HepG2 (cell line): Measurements from ENCODE around the gene CCNL1. TPM values are rescaled to one million over a fixed set of nuclear protein-coding genes. Genes with fewer than 3 reads are reported as not detected.
A peak's percentile ranks its signal among the peaks of the same experiment; 100 is the strongest.

Experiments
- BCL6 ChIP-seq: IDR thresholded peaks from 2 replicates; pipeline ENCODE4 v1.6.1; 2016; ENCODE audit warnings: missing genetic modification reagents, missing compliant biosample characterization
- CENPX ChIP-seq: sonication (generic); formaldehyde crosslinking; IDR thresholded peaks from 2 replicates; pipeline ENCODE4 v1.9.0; 2021; ENCODE audit warnings: mild to moderate bottlenecking, missing genetic modification reagents, moderate library complexity
- EP300 ChIP-seq, 3 experiments: sonication (generic) in 1 of 3; formaldehyde crosslinking in 1 of 3; IDR thresholded peaks; 2 replicates each; pipeline versions ENCODE4 v1.5.1 to v1.6.1; 2011 to 2020; ENCODE audit warnings: low read depth in 2 of 3, low read length in 2 of 3, borderline replicate concordance in 1 of 3, improper control_type of control experiment in 1 of 3, mild to moderate bottlenecking in 1 of 3, missing genetic modification reagents in 1 of 3, moderate library complexity in 1 of 3
- FOXJ3 ChIP-seq: sonication (generic); formaldehyde crosslinking; IDR thresholded peaks from 2 replicates; pipeline ENCODE4 v1.4.0; 2020; ENCODE audit warnings: missing genetic modification reagents, mild to moderate bottlenecking, borderline replicate concordance
- GABPA ChIP-seq, 2 experiments: IDR thresholded peaks; 2 replicates each; pipeline ENCODE4 v1.6.1; 2011 to 2016; ENCODE audit warnings: low read depth in 2 of 2, low read length in 1 of 2, missing biosample characterization in 1 of 2, missing genetic modification characterization in 1 of 2
- HNF4A ChIP-seq: sonication (generic); formaldehyde crosslinking; IDR thresholded peaks from 2 replicates; pipeline ENCODE4 v1.4.0; 2020; ENCODE audit warnings: missing genetic modification reagents
- JARID2 ChIP-seq: sonication (generic); formaldehyde crosslinking; IDR thresholded peaks from 2 replicates; pipeline ENCODE4 v1.8.1; 2023; ENCODE audit warnings: missing genetic modification reagents, inconsistent platforms; ENCODE audit not compliant: insufficient replicate concordance
- KDM5A ChIP-seq: fragments of 200-600 bp; sonication (generic); IDR thresholded peaks from 2 replicates; pipeline ENCODE4 v1.7.0; 2018; ENCODE audit warnings: antibody characterized with exemption, mild to moderate bottlenecking, low read length, borderline replicate concordance
- MLLT10 ChIP-seq: sonication (generic); formaldehyde crosslinking; IDR thresholded peaks from 2 replicates; pipeline ENCODE4 v1.4.0; 2020; ENCODE audit warnings: missing genetic modification reagents
- NCOA2 ChIP-seq: sonication (generic); formaldehyde crosslinking; IDR thresholded peaks from 2 replicates; pipeline ENCODE4 v1.8.0; 2022; ENCODE audit warnings: inconsistent platforms
- NKX3-1 ChIP-seq: sonication (generic); formaldehyde crosslinking; IDR thresholded peaks from 2 replicates; pipeline ENCODE4 v1.5.0; 2020; ENCODE audit warnings: missing genetic modification reagents
- NR2F1 ChIP-seq, 2 experiments: fragments of 450-650 bp in 1 of 2; formaldehyde crosslinking in 1 of 2; IDR thresholded peaks; 2 replicates each; pipeline versions ENCODE4 v1.5.0 to v1.6.1; 2016 to 2020; ENCODE audit warnings: mild to moderate bottlenecking in 1 of 2, missing compliant biosample characterization in 1 of 2, missing genetic modification reagents in 1 of 2, moderate library complexity in 1 of 2
- PPARG ChIP-seq: conservative IDR thresholded peaks from 2 replicates; pipeline ENCODE4 v1.6.1; 2016; ENCODE audit warnings: missing biosample characterization, missing genetic modification reagents
- RBFOX2 ChIP-seq: fragments of 200-400 bp; formaldehyde crosslinking; IDR thresholded peaks from 2 replicates; pipeline ENCODE4 v1.6.1; 2017; ENCODE audit warnings: low read depth, mild to moderate bottlenecking, low read length
- RFX5 ChIP-seq: IDR thresholded peaks from 2 replicates; pipeline ENCODE4 v1.6.1; 2011; ENCODE audit warnings: low read depth, low read length, improper control_type of control experiment
- SRF ChIP-seq: IDR thresholded peaks from 2 replicates; pipeline ENCODE4 v1.6.1; 2011; ENCODE audit warnings: mild to moderate bottlenecking, low read depth, low read length, moderate library complexity
- ZNF589 ChIP-seq: sonication (generic); formaldehyde crosslinking; conservative IDR thresholded peaks from 2 replicates; pipeline ENCODE4 v1.8.0; 2022; ENCODE audit warnings: mild to moderate bottlenecking, moderate library complexity, missing genetic modification reagents
- ZNF652 ChIP-seq: IDR thresholded peaks from 2 replicates; pipeline ENCODE4 v1.6.1; 2016; ENCODE audit warnings: low read depth, borderline replicate concordance
- ZNF761 ChIP-seq: sonication (generic); formaldehyde crosslinking; conservative IDR thresholded peaks from 2 replicates; pipeline ENCODE4 v1.4.0; 2020; ENCODE audit warnings: mild to moderate bottlenecking, missing genetic modification reagents
- polyA plus RNA-seq, 8 experiments: library from polyadenylated mRNA; depleted of rRNA in 3 of 8; stranded (reverse) in 7 of 8; unstranded in 1 of 8; fragments of >200 nt; fragmentation: Illumina TruSeq in 4 of 8; extraction: Trizol in 4 of 8; gene quantifications; 2 replicates each; pipeline versions ENCODE4 v1.2.1 to v1.2.3, GENCODE V29; 2011 to 2016; ENCODE audit warnings: low read depth in 4 of 8, missing spikeins in 1 of 8, mixed read lengths in 1 of 8; ENCODE audit not compliant: insufficient read depth in 1 of 8
- total RNA-seq, 5 experiments: library from RNA; depleted of rRNA; stranded (reverse); fragments of >200 nt; fragmentation: Illumina TruSeq; extraction: Trizol; gene quantifications; 2 replicates each; pipeline ENCODE4 v1.2.3, GENCODE V29; 2016; ENCODE audit warnings: low read depth in 1 of 5
- TF ChIP-seq, protein P1 (sequence below): IDR thresholded peaks from 2 replicates; pipeline ENCODE4 v1.6.1; 2016; ENCODE audit warnings: low read depth
- TF ChIP-seq, protein P2 (sequence below): sonication (generic); formaldehyde crosslinking; IDR thresholded peaks from 2 replicates; pipeline ENCODE4 v1.4.0; 2020; ENCODE audit warnings: missing genetic modification reagents, borderline replicate concordance
- TF ChIP-seq, protein P3 (sequence below): sonication (generic); formaldehyde crosslinking; IDR thresholded peaks from 2 replicates; pipeline ENCODE4 v1.4.0; 2020; ENCODE audit warnings: missing genetic modification reagents, borderline replicate concordance

Gene CCNL1
- total and polyA plus RNA-seq, 2 of the 13 experiments (the other 11 are each of a cell fraction or from before 2014, with no cell fraction given), result 151 to 303 TPM

DNA sequence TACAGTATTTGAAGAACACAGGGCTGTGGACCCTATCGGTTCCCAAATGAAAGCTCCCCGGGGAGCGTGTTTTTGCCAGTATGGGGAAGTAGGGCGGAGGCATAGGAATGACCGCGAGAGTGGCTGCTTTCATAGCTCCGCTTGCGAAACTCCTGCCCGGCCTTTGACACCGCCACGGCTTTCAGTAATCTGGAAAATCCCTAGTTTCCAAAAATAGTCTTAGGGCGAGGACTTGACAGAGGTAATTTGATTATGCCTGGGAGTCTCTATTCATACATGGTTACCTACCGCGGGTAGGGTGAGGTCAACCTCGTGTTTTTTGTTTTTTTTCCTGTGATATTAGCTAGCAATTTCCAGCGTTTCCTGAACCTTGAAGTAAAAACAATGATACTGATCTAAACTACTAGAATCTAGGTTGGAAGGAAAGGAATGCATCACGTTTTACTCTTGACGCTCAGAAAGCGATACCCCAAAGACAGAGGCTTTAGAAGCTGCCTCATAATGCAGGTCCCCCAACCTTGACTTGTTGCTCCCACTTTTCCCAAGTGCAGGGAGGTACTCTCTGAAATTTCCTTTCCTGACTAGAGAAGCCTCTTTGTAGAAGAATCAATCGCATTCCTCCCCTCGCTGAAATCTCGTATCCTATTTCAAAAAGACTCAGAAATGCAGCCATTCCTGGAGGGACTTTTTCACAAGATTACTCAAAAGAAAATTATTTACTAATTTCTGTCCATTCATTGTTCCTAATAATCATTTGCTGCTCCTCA is 894 bp upstream of the CCNL1 start (continued):
- TF ChIP-seq ZNF761 (CRISPR knock-in tag) (0 out of 2 replicates have a peak, but pooled peaks have one; percentile 14), KDM5A (peak; percentile 41; the same call in 1 of the 2 replicates), RFX5 (no peak), ZNF652 (CRISPR knock-in tag) (no peak), MLLT10 (CRISPR knock-in tag) (no peak), PPARG (CRISPR knock-in tag) (peak; percentile 74), ZNF589 (no peak), NR2F1 (CRISPR knock-in tag; IDR thresholded peaks at IDR 0.05) (peak; percentile 52 to 74; a peak in 1 of 4 replicates), NCOA2 (CRISPR knock-in tag) (peak; percentile 35; the same call in 1 of the 2 replicates), FOXJ3 (peak; percentile 60; the same call in 1 of the 2 replicates), NKX3-1 (CRISPR knock-in tag) (peak; percentile 64; the same call in 1 of the 2 replicates), RBFOX2 (no peak), BCL6 (peak; percentile 83), JARID2 (CRISPR knock-in tag) (peak; percentile 33), EP300 (IDR thresholded peaks at IDR 0.05; ENCODE audit: low read depth in 2 of 2, low read length in 2 of 2) (peak; percentile 21 to 52; a peak in 1 of 4 replicates), EP300 (CRISPR knock-in tag; IDR thresholded peaks at IDR 0.05; ENCODE audit: borderline replicate concordance) (no peak), CENPX (CRISPR knock-in tag) (0 out of 2 replicates have a peak, but pooled peaks have one; percentile 18), SRF (peak; percentile 34; the same call in 1 of the 2 replicates), GABPA (IDR thresholded peaks at IDR 0.05; ENCODE audit: low read depth, low read length) (no peak), GABPA (CRISPR knock-in tag; IDR thresholded peaks at IDR 0.05; ENCODE audit: low read depth) (peak; percentile 10), HNF4A (peak; percentile 66)
- TF ChIP-seq, protein P1, sequence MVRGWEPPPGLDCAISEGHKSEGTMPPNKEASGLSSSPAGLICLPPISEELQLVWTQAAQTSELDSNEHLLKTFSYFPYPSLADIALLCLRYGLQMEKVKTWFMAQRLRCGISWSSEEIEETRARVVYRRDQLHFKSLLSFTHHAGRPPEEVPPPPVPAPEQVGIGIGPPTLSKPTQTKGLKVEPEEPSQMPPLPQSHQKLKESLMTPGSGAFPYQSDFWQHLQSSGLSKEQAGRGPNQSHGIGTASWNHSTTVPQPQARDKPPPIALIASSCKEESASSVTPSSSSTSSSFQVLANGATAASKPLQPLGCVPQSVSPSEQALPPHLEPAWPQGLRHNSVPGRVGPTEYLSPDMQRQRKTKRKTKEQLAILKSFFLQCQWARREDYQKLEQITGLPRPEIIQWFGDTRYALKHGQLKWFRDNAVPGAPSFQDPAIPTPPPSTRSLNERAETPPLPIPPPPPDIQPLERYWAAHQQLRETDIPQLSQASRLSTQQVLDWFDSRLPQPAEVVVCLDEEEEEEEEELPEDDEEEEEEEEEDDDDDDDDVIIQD (CRISPR knock-in tag), result peak; percentile 41; the same call in 1 of the 2 replicates
- TF ChIP-seq, protein P2, sequence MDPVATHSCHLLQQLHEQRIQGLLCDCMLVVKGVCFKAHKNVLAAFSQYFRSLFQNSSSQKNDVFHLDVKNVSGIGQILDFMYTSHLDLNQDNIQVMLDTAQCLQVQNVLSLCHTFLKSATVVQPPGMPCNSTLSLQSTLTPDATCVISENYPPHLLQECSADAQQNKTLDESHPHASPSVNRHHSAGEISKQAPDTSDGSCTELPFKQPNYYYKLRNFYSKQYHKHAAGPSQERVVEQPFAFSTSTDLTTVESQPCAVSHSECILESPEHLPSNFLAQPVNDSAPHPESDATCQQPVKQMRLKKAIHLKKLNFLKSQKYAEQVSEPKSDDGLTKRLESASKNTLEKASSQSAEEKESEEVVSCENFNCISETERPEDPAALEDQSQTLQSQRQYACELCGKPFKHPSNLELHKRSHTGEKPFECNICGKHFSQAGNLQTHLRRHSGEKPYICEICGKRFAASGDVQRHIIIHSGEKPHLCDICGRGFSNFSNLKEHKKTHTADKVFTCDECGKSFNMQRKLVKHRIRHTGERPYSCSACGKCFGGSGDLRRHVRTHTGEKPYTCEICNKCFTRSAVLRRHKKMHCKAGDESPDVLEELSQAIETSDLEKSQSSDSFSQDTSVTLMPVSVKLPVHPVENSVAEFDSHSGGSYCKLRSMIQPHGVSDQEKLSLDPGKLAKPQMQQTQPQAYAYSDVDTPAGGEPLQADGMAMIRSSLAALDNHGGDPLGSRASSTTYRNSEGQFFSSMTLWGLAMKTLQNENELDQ, result 0 out of 2 replicates have a peak, but pooled peaks have one; percentile 13
- TF ChIP-seq, protein P3, sequence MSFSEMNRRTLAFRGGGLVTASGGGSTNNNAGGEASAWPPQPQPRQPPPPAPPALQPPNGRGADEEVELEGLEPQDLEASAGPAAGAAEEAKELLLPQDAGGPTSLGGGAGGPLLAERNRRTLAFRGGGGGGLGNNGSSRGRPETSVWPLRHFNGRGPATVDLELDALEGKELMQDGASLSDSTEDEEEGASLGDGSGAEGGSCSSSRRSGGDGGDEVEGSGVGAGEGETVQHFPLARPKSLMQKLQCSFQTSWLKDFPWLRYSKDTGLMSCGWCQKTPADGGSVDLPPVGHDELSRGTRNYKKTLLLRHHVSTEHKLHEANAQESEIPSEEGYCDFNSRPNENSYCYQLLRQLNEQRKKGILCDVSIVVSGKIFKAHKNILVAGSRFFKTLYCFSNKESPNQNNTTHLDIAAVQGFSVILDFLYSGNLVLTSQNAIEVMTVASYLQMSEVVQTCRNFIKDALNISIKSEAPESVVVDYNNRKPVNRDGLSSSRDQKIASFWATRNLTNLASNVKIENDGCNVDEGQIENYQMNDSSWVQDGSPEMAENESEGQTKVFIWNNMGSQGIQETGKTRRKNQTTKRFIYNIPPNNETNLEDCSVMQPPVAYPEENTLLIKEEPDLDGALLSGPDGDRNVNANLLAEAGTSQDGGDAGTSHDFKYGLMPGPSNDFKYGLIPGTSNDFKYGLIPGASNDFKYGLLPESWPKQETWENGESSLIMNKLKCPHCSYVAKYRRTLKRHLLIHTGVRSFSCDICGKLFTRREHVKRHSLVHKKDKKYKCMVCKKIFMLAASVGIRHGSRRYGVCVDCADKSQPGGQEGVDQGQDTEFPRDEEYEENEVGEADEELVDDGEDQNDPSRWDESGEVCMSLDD (CRISPR knock-in tag), result 0 out of 2 replicates have a peak, but pooled peaks have one; percentile 47
